Measurements from ENCODE around the gene TMEM214. TPM values are rescaled to one million over a fixed set of nuclear protein-coding genes. Genes with fewer than 3 reads are reported as not detected.
"Not testable (repeated sequence)": the region's sequence is repeated elsewhere in the genome, so short reads cannot be mapped to it uniquely, and the experiment has no call there.

TMEM214 gene
- total RNA-seq, 1 donor from 2014 or later: 7.8 TPM

DNA sequence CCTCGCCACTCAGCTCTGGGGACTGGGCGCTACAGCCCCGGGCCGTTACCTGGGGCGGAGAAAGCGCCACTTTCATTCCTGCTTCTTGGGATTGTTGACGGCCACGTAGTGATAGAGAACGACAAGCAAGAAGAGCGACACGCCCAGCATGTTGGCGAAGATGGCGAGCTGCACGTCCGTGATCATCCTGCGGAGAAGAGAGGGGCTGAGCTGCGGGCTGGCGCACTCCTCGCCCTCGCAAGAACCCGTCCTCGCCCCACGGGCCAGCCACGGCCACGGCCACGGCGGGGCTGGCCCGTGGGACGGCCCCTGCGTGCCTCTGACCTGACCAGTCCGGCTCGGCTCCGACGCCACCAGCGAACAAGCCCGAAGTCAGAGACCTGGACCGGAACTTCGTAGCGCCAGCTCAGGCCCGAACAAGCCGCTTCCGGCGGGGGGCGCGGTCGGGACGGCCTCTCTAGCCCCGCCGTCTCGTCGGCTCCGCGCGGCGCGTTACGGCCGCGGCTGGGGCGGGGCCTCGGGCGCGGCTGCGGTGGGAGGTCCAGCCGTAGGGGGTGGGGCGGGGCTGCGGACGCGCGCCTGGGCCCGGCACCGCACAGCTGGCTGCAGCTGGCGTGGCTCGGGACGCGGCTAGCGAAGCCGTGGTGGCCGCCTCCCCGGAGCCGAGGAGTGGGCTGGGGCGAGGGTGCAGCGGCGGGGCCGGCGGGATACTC is 38.7 kb downstream of the TMEM214 start, which contains the start of gene OST4:
Gene OST4 (minus strand): TSS at position 378 of the 713 bp plus-strand sequence.
- DNase-seq: peak; percentile 96

GRCh38 chr2:27071990-27072830 is 39.4 kb downstream of the TMEM214 start:
- DNase-seq: peak; percentile 22

GRCh38 chr2:27072920-27073319 is 40.2 kb downstream of the TMEM214 start:
- no peak for DNase-seq

GRCh38 chr2:27073782-27074181 is 41.0 kb downstream of the TMEM214 start:
- DNase-seq: no peak

GRCh38 chr2:27074738-27075565 is 42.2 kb downstream of the TMEM214 start:
- no peak for DNase-seq

DNA sequence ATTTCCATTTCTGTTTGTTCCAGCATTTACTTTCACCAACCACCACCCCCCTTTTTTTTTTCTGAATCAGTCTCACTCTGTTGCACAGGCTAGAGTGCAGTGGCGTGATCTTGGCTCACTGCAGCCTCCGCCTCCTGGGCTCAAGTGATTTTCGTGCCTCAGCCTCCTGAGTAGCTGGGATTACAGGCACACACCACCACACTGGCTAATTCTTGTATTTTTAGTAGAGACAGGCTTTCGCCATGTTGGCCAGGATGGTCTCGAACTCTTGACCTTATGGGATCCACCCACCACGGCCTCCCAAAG is 42.8 kb downstream of the TMEM214 start:
- not testable (repeated sequence) for DNase-seq

- DNase-seq: no peak
Measured at GRCh38 chr2:27076323-27076722, 43.6 kb downstream of the TMEM214 start.

DNA sequence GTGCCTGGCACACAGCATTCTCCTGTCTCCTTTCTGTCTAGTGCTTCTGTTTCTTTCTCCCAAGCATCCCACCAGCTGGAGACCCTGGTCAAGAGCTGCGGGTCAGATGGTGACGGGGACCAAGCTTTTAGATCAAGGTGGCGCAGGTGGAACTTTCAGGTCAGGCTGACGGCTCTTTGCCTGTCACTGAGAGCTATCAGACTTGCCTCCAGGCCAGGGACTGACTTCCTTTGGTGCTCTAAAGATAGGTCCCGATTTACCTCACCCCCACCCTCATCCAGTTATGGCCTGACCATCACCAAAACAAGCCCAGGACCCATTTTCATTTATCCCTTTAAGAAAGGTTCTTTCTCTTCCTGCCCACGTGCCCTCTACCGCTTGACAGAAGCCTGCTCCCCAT is 44.5 kb downstream of the TMEM214 start:
- DNase-seq: no peak

DNA sequence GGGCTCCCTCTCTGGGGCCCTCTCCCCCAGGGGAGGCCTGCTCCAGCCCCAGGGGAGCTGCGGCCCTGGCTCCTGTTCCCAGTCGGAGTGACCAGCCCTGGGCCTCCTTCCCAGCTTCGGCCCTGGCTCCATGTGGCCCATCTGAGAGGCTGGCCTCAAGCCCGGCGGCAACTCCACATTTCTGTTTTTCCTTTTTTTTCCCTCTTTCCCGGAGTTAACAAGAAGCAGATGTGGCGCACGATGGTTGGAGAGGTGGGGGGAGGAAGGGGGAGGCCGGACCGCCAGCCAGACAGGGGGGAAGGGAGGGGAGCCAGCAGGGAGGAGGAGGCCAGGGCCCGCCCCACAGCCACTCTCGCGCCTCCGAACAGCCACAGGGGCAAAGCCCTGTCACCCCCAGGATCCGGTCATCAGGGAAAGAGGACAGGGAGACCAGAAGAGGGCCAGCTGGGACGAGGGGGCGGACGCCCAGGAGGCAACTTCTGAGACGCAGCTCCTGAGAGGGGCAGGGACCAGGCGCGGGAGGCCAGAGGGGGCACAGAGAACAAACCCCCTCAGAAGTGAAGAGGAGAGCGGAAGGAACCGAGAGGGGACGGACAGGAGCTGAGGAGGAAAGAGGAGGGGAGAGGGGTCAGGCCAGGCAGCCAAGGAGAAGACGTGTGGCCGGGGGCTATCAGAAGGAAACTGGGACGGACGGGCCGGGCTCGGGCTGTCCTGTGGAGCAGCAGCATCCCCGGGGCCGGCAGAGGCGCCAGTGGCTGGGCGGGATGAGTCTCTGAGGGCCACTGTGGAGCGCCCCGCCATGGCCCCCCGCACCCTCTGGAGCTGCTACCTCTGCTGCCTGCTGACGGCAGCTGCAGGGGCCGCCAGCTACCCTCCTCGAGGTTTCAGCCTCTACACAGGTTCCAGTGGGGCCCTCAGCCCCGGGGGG is 45.8 kb downstream of the TMEM214 start, which contains the start of gene EMILIN1:
Gene EMILIN1 (plus strand): TSS at position 349 of the 928 bp plus-strand sequence. CDS start 451 bp downstream, at position 800.
- peak; percentile 60 for DNase-seq

DNA sequence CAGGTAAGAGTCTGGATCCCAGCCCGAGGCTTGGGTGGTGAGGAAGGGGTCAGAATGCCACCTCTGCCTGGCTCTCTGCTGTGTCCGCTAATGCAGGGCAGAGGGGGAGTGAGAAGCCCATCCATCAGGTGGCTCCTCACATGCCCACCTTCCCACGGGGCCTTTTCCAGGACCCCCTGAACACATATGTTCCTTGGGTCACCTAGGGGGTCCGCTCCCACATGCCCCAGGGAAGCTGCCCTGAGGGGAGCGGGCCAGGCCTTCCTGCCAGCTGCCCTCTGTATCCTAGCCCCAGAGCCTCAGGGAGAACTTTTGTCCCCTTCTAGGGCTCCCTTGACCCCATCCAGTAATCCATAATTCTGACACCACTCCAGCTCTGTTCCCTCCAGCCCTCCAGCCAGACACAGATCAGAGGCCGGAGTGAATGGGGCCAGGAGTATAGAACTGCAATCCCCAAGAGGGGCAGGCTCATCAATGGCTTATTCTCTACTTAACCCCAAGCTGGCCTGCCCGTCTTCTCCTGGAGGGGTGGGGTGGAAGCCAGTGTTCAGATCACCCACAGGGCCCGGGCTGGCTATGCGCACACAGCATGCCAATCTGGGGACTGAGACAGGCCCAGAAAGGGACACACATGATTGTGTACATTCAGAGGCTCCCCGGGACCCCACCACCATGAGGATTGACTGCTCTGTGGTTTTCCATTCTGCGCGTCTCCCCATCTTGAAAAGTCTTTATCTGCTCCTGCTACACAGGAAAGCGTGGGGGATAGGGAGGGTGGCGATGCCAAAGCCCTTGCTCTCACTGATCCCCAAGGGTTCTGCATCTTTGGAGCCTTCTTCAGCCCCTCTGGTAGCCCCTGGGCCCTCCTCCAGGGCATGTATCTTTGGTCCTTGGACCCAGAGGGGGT is 46.7 kb downstream of the TMEM214 start:
- DNase-seq: no peak

GRCh38 chr2:27080140-27080469 is 47.3 kb downstream of the TMEM214 start:
- DNase-seq: no peak

GRCh38 chr2:27080603-27080936 is 47.8 kb downstream of the TMEM214 start:
- DNase-seq: no peak

- no peak for DNase-seq
Measured at GRCh38 chr2:27081984-27082772, 49.4 kb downstream of the TMEM214 start.

DNA sequence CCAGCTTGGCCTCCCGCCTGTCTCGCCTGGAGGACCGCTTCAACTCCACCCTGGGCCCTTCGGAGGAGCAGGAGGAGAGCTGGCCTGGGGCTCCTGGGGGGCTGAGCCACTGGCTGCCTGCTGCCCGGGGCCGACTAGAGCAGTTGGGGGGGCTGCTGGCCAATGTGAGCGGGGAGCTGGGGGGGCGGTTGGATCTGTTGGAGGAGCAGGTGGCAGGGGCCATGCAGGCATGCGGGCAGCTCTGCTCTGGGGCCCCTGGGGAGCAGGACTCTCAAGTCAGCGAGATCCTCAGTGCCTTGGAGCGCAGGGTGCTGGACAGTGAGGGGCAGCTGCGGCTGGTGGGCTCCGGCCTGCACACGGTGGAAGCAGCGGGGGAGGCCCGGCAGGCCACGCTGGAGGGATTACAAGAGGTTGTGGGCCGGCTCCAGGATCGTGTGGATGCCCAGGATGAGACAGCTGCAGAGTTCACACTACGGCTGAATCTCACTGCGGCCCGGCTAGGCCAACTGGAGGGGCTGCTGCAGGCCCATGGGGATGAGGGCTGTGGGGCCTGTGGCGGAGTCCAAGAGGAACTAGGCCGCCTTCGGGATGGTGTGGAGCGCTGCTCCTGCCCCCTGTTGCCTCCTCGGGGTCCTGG is 50.1 kb downstream of the TMEM214 start:
- no peak for DNase-seq

DNA sequence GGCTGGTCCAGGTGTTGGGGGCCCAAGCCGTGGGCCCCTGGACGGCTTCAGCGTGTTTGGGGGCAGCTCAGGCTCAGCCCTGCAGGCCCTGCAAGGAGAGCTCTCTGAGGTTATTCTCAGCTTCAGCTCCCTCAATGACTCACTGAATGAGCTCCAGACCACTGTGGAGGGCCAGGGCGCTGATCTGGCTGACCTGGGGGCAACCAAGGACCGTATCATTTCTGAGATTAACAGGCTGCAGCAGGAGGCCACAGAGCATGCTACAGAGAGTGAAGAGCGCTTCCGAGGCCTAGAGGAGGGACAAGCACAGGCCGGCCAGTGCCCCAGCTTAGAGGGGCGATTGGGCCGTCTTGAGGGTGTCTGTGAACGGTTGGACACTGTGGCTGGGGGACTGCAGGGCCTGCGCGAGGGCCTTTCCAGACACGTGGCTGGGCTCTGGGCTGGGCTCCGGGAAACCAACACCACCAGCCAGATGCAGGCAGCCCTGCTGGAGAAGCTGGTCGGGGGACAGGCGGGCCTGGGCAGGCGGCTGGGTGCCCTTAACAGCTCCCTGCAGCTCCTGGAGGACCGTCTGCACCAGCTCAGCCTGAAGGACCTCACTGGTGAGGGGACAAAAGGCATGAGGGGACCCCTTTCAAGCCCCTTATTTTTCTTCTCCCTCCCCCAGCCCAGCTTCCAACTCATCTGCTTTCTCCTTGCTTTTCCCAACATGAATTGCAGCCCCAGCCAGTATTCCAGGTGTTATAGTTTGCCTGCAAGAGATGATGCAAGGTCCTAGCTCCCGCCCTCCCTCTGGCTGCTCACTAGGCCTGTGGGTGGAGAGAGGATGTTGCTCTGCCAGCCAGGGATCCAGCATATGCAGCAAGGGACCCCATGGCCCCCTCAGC is 50.9 kb downstream of the TMEM214 start:
- no peak for DNase-seq

- DNase-seq: no peak
Measured at GRCh38 chr2:27084297-27085061, 51.7 kb downstream of the TMEM214 start.

GRCh38 chr2:27085062-27085672 is 52.4 kb downstream of the TMEM214 start:
- no peak for DNase-seq

Measured in occipital lobe (tissue), 2 donors.